ENCODE data around the gene PI4KA.
"Not testable (repeated sequence)": the region's sequence is repeated elsewhere in the genome, so short reads cannot be mapped to it uniquely, and the experiment has no call there.

The PI4KA gene

DNA sequence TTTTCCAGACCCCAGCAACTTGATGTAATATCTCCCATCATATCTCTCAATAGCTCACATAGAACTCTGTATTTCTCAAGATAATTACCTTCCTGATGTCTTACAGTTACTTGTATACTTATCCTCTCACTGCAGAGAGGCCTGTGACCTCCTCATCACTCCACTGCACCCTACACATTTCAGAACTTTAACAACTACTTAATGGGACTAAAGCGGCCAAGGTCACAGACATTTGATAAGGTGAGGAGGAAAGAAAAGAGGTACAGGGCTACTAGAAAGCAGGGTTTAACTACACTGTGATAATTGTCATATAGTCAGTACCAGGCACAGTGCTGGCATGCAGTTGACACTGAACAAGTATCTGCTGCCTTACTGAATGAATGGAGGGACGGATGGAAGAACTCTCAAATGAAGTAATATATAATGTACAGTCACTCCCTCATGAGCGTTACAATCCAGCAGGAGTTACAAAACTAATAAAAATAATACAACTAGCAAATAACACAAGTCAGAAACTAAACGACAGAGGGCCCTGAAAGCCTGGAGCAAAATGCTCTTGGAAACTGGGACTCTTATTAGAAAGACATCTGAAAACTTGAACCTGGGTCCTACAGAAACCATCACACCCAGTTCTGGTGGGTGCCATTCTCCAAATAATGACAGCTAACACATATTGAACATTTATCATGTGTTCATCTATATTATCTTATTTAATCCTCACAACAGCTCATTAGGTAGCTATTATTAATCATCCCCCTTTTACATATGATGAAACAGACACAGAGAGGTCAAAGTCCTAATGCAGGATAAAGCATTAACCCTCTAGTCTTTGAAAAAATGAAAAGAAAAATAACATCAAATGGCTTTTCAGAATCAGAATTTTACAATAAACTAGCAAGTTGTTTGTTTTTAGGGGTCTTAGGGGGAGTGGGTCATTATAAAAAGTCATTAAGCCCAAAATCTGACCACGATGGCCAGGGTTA is 14.3 kb downstream of the PI4KA start:
- no peak for DNase-seq

- DNase-seq: no peak
These were observed 15.1 kb downstream of the PI4KA start for GRCh38 chr22:20843501-20843900.

GRCh38 chr22:20840646-20841371 is 17.8 kb downstream of the PI4KA start:
- no peak for DNase-seq

- DNase-seq: no peak
These were observed 18.6 kb downstream of the PI4KA start for GRCh38 chr22:20839837-20840645.

DNA sequence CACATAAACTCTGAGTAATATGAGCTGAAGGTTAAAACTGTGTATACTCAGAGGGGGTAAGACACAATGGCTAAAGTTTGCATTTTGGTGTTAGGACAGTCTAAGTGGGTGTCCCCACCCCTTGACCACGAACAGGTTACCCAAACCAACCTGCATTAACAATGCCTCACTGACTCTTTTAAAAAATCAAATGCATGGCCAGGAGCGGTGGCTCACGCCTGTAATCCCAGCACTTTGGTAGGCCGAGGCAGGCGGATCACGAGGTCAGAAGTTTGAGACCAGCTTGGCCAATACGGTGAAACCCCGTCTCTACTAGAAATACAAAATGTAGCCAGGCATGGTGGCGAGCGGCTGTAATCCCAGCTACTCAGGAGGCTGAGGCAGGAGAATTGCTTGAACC is 19.3 kb downstream of the PI4KA start:
- DNase-seq: not testable (repeated sequence)

DNA sequence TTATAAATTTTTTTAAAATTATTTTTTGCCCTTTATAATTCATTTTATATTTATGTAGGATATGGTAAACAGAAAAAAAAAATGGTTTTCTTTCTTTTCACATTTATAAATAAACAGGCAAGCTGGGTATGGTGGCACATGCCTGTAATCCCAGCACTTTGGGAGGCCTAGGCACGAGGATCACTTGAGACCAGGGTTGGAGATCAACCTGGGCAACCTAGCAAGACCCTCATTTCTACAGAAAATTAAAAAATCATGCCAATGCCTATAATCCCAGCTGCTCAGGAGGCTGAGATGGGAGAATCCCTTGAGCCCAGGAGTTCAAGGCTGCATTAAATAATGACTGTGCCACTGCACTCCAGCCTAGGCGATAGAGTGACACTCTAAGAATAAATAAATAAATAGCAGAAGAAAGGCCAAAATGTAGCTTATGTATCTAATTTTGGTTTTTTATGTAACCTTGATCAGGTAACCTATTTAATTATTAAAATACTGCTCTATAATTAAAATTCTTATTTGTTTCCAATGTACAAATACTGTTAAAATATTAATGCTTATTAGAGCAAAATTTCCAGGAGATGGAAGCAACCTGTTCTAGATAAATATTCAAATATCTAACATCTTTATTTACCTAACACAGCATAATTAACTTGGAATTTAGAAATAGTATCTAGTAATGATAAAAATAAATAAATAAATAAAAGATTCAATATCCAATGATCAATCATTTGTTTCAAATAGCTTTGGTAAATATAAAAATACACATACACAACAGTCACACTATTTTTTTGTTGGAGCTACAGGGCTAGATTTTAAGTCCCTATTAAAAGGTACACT is 21.4 kb downstream of the PI4KA start:
- DNase-seq: no peak

DNA sequence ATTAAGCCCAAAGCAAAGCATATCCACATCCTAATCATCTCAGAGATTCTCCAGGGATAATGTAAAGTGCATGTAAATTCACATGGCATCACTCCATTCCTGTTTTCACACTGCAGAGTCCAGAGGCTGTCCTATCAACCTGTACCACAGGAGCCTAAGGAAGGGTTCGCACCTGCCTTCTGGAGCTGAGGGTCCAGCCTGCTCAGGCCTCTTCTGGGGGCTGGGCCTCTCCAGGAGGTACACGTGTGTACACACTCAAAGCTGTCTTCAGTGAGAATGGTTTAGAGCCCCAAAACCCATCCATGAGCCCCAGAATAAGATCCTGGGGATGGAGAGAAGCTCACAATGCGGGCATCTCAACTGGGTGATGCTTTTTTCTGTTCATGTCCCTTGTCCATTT is 23.9 kb downstream of the PI4KA start:
- DNase-seq: no peak

- no peak for DNase-seq
These were observed 24.4 kb downstream of the PI4KA start for GRCh38 chr22:20834206-20834605.

GRCh38 chr22:20833225-20833665 is 25.4 kb downstream of the PI4KA start:
- no peak for DNase-seq

DNA sequence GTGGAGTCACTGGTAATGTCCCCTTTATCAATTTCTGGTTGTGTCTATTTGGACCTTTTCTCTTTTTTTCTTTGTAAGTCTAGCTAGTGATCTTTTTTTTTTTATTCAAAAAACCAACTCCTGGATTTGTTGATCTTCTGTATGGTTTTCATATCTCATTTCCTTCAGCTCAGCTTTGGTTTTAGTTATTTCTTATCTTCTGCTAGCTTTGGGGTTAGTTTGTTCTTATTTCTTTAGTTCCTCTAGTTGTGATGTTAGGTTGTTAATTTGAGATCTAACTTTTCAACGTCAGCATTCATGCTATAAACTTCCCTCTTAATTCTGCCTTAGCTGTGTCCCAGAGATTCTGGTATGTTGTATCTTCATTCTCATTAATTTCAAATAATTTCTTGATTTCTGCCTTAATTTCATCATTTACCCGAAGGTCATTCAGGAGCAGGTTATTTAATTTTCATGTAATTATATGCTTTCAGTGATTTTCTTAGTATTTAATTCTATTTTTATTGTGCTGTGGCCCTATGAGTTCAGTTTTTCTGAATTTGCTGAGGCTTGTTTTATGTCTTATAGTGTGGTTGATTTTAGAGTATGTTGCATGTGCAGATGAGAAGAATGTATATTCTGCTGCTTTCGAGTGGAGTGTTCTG is 29.0 kb downstream of the PI4KA start:
- DNase-seq: peak; percentile 72

DNA sequence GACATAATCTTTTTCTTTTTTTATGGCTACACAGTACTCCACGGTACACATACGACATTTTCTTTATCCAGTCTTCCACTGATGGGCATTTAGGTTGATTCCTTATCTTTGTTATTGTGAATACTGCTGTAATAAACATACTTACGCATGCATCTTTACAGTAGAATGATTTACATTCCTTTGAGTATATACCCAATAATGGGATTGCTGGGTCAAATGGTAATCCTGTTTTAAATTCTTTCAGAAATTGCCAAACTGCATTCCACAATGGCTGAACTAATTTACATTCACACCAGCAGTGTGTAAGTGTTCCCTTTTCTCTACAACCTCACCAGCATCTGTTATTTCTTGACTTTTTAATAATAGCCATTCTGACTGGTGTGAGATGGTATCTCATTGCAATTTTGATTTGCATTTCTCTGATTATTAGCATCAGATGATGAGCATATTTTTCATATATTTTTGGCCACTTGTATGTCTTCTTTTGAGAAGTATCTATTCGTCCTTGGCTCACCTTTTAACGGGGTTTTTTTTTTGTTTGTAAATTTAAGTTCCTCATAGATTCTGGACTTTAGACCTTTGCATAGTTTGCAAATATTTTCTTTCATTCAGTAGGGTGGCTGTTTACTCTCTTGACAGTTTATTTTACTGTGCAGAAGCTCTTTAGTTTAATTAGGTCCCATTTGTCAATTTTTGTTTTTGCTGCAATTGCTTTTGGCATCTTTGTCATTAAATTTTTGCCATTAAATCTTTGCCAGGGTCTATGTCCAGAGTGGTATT is 32.0 kb downstream of the PI4KA start:
- DNase-seq: not testable (repeated sequence)

GRCh38 chr22:20825624-20826023 is 33.0 kb downstream of the PI4KA start:
- no peak for DNase-seq

- not testable (repeated sequence) for DNase-seq
These were observed 33.4 kb downstream of the PI4KA start for GRCh38 chr22:20825216-20825615.

DNA sequence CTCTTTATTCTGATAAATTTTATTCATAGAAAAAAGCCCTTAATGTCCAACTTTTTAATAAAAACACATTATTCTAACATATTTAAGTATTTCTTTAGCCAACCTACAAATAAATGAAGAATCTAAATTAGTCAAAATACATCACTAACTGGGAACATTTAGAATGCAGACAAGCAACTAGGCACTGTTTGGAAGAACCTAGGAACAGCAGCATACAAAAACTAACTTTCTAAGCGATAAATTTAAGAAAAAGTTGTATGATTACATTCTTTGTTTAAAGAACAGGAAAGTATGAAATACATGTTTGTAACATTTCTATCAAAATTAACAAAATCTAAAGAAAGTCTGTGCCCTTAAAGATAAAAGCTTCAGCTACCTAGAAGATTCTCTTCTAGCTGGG is 35.3 kb downstream of the PI4KA start:
- DNase-seq: no peak

GRCh38 chr22:20822240-20822639 is 36.4 kb downstream of the PI4KA start:
- no peak for DNase-seq

DNA sequence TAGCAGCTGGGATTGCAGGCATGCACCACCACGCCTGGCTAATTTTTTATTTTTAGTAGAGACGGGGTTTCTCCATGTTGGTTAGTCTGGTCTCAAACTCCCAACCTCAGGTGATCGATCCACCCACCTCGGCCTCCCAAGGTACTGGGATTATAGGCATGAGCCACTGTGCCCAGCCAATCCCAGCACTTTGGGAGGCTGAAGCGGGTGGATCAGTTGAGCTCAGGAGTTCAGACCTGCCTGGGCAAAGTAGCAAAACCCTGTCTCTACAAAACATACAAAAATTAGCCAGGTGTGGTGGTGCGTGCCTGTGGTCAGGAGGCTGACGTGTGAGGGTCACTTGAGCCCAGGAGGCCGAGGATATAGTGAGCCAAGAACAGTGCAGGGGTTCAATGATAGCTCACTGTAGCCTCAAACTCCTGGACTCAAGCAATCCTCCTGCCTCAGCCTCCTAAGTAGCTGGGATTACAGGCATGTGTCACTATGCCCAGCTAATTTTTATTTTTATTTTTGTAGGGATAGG is 36.8 kb downstream of the PI4KA start:
- DNase-seq: not testable (repeated sequence)

GRCh38 chr22:20819471-20819870 is 39.1 kb downstream of the PI4KA start:
- no peak for DNase-seq

DNA sequence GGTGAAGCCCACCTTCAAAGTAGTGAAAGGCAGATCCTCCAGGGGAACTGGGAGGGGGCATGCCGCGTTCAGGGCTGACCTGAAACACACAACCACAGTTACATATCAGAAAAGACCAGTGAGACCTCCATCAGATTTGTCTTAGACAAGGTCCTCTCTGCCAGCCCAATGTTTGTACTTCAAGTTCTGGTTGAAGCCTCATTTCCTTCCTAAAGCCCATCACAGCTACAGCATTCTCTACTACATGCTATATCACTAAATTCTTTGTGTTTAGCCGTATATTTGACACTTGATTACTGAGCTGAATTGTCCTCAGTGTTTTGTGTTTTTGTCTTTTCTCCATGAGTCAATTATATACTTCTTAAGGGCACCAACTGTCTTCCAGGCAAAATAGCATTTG is 40.1 kb downstream of the PI4KA start:
- DNase-seq: no peak

DNA sequence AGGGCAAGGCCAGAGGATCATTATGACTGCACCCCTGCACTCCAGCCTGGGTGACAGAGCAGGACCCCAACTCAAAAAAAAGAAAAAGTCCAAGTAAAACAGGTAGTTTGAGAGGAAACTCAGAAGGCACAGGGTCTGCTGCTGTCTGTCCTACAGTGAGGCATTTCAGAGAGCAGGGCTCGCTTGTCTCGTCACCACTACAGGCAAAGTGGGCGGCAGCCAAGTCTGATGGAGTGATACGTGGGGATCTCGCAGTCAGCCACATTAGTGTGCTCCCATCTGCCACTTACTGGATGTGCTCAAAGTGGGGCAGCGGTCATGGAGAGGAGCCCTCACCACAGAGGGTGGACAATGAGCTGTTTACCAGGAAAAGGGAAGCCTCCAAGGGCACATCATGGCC is 42.1 kb downstream of the PI4KA start:
- no peak for DNase-seq

- no peak for DNase-seq
These were observed 43.0 kb downstream of the PI4KA start for GRCh38 chr22:20815477-20816050.
